NT2/D1 (cell line): ENCODE results near the gene SRSF3.

Source experiments
- DNase-seq: peaks from one replicate; pipeline ENCODE4 v3.0.0-alpha.2; 2011; ENCODE audit warnings: low read depth, low spot score
- H3K27me3 ChIP-seq: 2 replicates; pipeline ENCODE4 v1.6.0; 2011; ENCODE audit warnings: mild to moderate bottlenecking; ENCODE audit not compliant: insufficient read length, insufficient read depth
- H3K36me3 ChIP-seq: 2 replicates; pipeline ENCODE4 v1.6.1; 2011; ENCODE audit warnings: mild to moderate bottlenecking, low read length, mixed read lengths; ENCODE audit not compliant: insufficient read depth, insufficient read length
- H3K4me1 ChIP-seq: 2 replicates; pipeline ENCODE4 v1.5.1; 2011; ENCODE audit not compliant: insufficient read depth, insufficient read length
- H3K4me3 ChIP-seq: 2 replicates; pipeline ENCODE4 v1.5.1; 2011; ENCODE audit warnings: low read depth; ENCODE audit not compliant: insufficient read length
- H3K9ac ChIP-seq: 2 replicates; pipeline ENCODE4 v1.6.0; 2011; ENCODE audit warnings: low read depth; ENCODE audit not compliant: insufficient read length
- H3K9me3 ChIP-seq: 2 replicates; pipeline ENCODE4 v1.5.1; 2011; ENCODE audit warnings: mild to moderate bottlenecking, low read length; ENCODE audit not compliant: insufficient read depth
- SUZ12 ChIP-seq: IDR thresholded peaks from 2 replicates; pipeline ENCODE4 v1.6.1; 2011; ENCODE audit not compliant: insufficient read length, insufficient read depth; ENCODE audit errors: extremely low read depth
- YY1 ChIP-seq: IDR thresholded peaks from 2 replicates; pipeline ENCODE4 v1.6.1; 2011; ENCODE audit not compliant: insufficient read length, insufficient read depth
- ZNF274 ChIP-seq: IDR thresholded peaks from 2 replicates; pipeline ENCODE4 v1.6.1; 2011; ENCODE audit warnings: mild to moderate bottlenecking, low read depth, low read length

The SRSF3 gene

DNA sequence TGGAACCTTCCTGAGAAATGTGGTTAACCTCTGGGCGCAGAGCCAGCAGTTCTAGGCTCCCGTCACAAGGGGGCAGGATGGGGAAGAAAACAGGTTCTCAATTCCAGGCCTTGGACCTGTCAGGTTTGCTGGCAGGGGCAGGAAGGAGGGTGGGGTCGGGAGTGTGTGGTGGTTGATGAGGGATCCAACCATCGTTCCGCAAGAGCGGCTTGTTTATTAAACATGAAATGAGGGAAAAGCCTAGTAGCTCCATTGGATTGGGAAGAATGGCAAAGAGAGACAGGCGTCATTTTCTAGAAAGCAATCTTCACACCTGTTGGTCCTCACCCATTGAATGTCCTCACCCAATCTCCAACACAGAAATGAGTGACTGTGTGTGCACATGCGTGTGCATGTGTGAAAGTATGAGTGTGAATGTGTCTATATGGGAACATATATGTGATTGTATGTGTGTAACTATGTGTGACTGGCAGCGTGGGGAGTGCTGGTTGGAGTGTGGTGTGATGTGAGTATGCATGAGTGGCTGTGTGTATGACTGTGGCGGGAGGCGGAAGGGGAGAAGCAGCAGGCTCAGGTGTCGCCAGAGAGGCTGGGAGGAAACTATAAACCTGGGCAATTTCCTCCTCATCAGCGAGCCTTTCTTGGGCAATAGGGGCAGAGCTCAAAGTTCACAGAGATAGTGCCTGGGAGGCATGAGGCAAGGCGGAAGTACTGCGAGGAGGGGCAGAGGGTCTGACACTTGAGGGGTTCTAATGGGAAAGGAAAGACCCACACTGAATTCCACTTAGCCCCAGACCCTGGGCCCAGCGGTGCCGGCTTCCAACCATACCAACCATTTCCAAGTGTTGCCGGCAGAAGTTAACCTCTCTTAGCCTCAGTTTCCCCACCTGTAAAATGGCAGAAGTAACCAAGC is 29.6 kb downstream of the SRSF3 start:
- peaks cover 2% of the 10 kb centered on the region for H3K4me1 ChIP-seq

DNA sequence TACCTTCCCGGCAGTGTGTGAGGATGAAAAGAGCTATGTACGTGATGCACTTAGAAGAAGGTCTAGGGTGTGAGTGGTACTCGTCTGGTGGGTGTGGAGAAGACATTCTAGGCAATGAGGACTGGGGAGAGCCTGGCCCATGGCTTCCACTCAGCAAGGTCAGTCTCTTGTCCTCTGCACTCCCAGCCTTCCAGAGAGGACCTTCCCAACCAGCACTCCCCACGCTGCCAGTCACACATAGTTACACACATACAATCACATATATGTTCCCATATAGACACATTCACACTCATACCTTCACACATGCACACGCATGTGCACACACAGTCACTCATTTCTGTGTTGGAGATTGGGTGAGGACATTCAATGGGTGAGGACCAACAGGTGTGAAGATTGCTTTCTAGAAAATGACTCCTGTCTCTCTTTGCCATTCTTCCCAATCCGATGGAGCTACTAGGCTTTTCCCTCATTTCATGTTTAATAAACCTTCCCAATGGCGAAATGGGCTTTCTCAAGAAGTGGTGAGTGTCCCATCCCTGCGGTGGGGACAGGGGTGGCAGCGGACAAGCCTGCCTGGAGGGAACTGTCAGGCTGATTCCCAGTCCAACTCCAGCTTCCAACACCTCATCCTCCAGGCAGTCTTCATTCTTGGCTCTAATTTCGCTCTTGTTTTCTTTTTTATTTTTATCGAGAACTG is 30.4 kb downstream of the SRSF3 start:
- H3K4me1 ChIP-seq, result peaks cover 2% of the 10 kb centered on the region
- DNase-seq, result no peak
- no peak overlapping the region for H3K4me3 ChIP-seq
- no peak overlapping the region for H3K9ac ChIP-seq
- H3K36me3 ChIP-seq, result no peaks in the 10 kb centered on the region
- H3K9me3 ChIP-seq, result no peaks in the 10 kb centered on the region
- TF ChIP-seq YY1 (no peak), ZNF274 (no peak), SUZ12 (no peak)
- no peaks in the 10 kb centered on the region for H3K27me3 ChIP-seq

More for the DNA sequence above, 29.6 kb downstream of the SRSF3 start:
- Histone ChIP-seq H3K27me3 (no peaks in the 10 kb centered on the region), H3K9me3 (no peaks in the 10 kb centered on the region), H3K4me3 (no peak overlapping the region), H3K9ac (no peak overlapping the region), H3K36me3 (no peaks in the 10 kb centered on the region)
- no peak for TF ChIP-seq ZNF274
- no peak for TF ChIP-seq SUZ12
- TF ChIP-seq YY1, result no peak
- DNase-seq, result peak; percentile 44

- Histone ChIP-seq H3K9me3 (no peaks in the 10 kb centered on the region), H3K27me3 (no peaks in the 10 kb centered on the region), H3K4me1 (peaks cover 2% of the 10 kb centered on the region), H3K4me3 (no peak overlapping the region), H3K9ac (no peak overlapping the region), H3K36me3 (no peaks in the 10 kb centered on the region)
- no peak for DNase-seq
- TF ChIP-seq ZNF274 (no peak), SUZ12 (no peak), YY1 (no peak)
These were observed 31.2 kb downstream of the SRSF3 start for GRCh38 chr6:36625158-36625919.

GRCh38 chr6:36626636-36627035 is 32.5 kb downstream of the SRSF3 start:
- peaks cover 2% of the 10 kb centered on the region for H3K4me1 ChIP-seq
- DNase-seq, result no peak

GRCh38 chr6:36627141-36627540 is 33.0 kb downstream of the SRSF3 start:
- H3K36me3 ChIP-seq, result no peaks in the 10 kb centered on the region
- no peak for TF ChIP-seq SUZ12
- TF ChIP-seq YY1, result no peak
- no peak for TF ChIP-seq ZNF274

More at GRCh38 chr6:36626636-36627035, 32.5 kb downstream of the SRSF3 start:
- H3K36me3 ChIP-seq, result no peaks in the 10 kb centered on the region
- no peak overlapping the region for H3K9ac ChIP-seq
- no peaks in the 10 kb centered on the region for H3K9me3 ChIP-seq
- TF ChIP-seq ZNF274 (no peak), SUZ12 (no peak), YY1 (no peak)
- no peak overlapping the region for H3K4me3 ChIP-seq
- no peaks in the 10 kb centered on the region for H3K27me3 ChIP-seq

DNA sequence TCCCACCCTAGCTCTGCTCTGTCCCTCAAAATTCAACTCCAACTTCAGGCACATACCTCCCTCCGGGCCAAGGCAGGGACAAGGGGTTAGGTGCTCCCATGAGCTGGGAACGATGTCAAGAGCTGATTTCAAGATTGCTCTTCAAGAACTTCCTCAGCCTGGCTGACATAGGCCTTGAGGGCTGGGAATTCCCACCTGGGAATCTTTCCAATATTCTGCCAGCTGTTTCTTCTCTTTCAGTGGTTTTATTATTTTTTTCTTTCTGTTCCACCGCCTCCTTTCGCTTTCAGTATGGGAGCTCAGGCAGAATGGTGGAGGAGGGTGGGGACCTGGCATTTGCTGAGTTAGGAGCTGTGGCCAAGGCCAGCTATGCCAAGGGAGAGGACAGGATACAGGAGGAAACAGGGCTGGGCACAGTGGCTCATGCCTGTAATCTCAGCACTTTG is 33.7 kb downstream of the SRSF3 start:
- Histone ChIP-seq H3K9me3 (no peaks in the 10 kb centered on the region), H3K9ac (no peak overlapping the region), H3K27me3 (no peaks in the 10 kb centered on the region), H3K4me3 (no peak overlapping the region), H3K36me3 (no peaks in the 10 kb centered on the region), H3K4me1 (peaks cover 2% of the 10 kb centered on the region)
- no peak for TF ChIP-seq SUZ12
- no peak for TF ChIP-seq YY1
- TF ChIP-seq ZNF274, result no peak
- DNase-seq, result no peak

More at GRCh38 chr6:36627141-36627540, 33.0 kb downstream of the SRSF3 start:
- DNase-seq, result no peak
- H3K4me1 ChIP-seq, result peaks cover 2% of the 10 kb centered on the region
- H3K4me3 ChIP-seq, result no peak overlapping the region
- H3K27me3 ChIP-seq, result no peaks in the 10 kb centered on the region
- no peaks in the 10 kb centered on the region for H3K9me3 ChIP-seq
- H3K9ac ChIP-seq, result no peak overlapping the region

GRCh38 chr6:36629784-36630183 is 35.6 kb downstream of the SRSF3 start:
- TF ChIP-seq ZNF274 (no peak), YY1 (no peak), SUZ12 (no peak)
- no peak for DNase-seq
- Histone ChIP-seq H3K4me1 (peaks cover 8% of the 10 kb centered on the region), H3K9me3 (no peaks in the 10 kb centered on the region), H3K27me3 (no peaks in the 10 kb centered on the region), H3K36me3 (no peaks in the 10 kb centered on the region), H3K9ac (no peak overlapping the region), H3K4me3 (no peak overlapping the region)
